Sigmoid colon (tissue), 7 donors: ENCODE data around the gene SRRM2. TPM values are rescaled to one million over a fixed set of nuclear protein-coding genes. Genes with fewer than 3 reads are reported as not detected.

Source experiments
- DNase-seq: peaks from one replicate; pipeline ENCODE4 v3.0.0-alpha.2; 2019
- H3K27ac ChIP-seq, 4 donors: fragments of 200-600 bp; sonication (generic); one replicate each; pipeline ENCODE4 v1.5.1; 2016 to 2019; ENCODE audit warnings: mild to moderate bottlenecking in 1 of 4
- H3K27me3 ChIP-seq, 3 donors: fragments of 200-600 bp; sonication (generic); one replicate each; pipeline ENCODE4 v1.5.1; 2019; ENCODE audit warnings: mild to moderate bottlenecking in 1 of 3
- H3K36me3 ChIP-seq, 4 donors: fragments of 200-600 bp; sonication (generic); one replicate each; pipeline ENCODE4 v1.5.1; 2016 to 2019
- H3K4me1 ChIP-seq, 4 donors: fragments of 200-600 bp; sonication (generic); one replicate each; pipeline ENCODE4 v1.5.1; 2017 to 2019
- H3K4me3 ChIP-seq, 4 donors: fragments of 200-600 bp; sonication (generic); one replicate each; pipeline ENCODE4 v1.5.1; 2017 to 2019; ENCODE audit warnings: mild to moderate bottlenecking in 2 of 4, moderate library complexity in 1 of 4
- H3K9me3 ChIP-seq, 4 donors: fragments of 200-600 bp in 3 of 4; sonication (generic) in 3 of 4; one replicate each; pipeline versions ENCODE4 v1.5.1 to v1.6.1; 2013 to 2019
- EP300 ChIP-seq, 4 donors: sonication (generic); formaldehyde crosslinking; IDR thresholded peaks; one replicate each; pipeline ENCODE4 v1.6.1; 2017; ENCODE audit warnings: antibody characterized with exemption in 4 of 4
- POLR2A ChIP-seq, 2 donors: fragments of 450-650 bp; IDR thresholded peaks; one replicate each; pipeline ENCODE4 v1.6.1; 2016; ENCODE audit warnings: antibody characterized with exemption in 2 of 2, mild to moderate bottlenecking in 2 of 2, moderate library complexity in 2 of 2
- POLR2AphosphoS5 ChIP-seq, 4 donors: sonication (generic); formaldehyde crosslinking; IDR thresholded peaks; one replicate each; pipeline ENCODE4 v1.6.1; 2017; ENCODE audit warnings: antibody characterized with exemption in 4 of 4
- WGBS, 2 donors: extraction: QIAGEN DNeasy Blood & Tissue Kit; methylation state at CpG; one replicate each; pipeline ENCODE4 v1.1.7; 2013; 5-methylcytosine and 5-hydroxymethylcytosine counted together
- intact Hi-C: fragments of 100-400 bp; cut with DNase I; formaldehyde crosslinking; loops from one replicate; pipeline ENCODE4 v1.15.1; 2023
- polyA plus RNA-seq, 3 donors: library from polyadenylated mRNA; stranded (reverse); fragments of 200-250 nt; gene quantifications; one replicate each; pipeline ENCODE4 v1.2.3, GENCODE V29; 2013
- total RNA-seq, 4 donors: library from RNA; depleted of rRNA; stranded (reverse); fragments of >200 nt; gene quantifications; one replicate each; pipeline ENCODE4 v1.1.0, GENCODE V29; 2016
- TF ChIP-seq, protein P1 (sequence below), 4 experiments: fragments of 450-650 bp in 3 of 4; fragments of 200-600 bp in 1 of 4; IDR thresholded peaks; one replicate each; pipeline ENCODE4 v1.5.1; 2016 to 2019; ENCODE audit warnings: antibody characterized with exemption in 4 of 4, mild to moderate bottlenecking in 3 of 4, moderate library complexity in 2 of 4
- donor health status: healthy with polysubstance abuse.
- donor health status: Bipolar disorder and iron deficiency.
- donor health status: healthy.

Gene SRRM2
- total and polyA plus RNA-seq, 7 donors: 66.1 to 826 (median 198) TPM

DNA sequence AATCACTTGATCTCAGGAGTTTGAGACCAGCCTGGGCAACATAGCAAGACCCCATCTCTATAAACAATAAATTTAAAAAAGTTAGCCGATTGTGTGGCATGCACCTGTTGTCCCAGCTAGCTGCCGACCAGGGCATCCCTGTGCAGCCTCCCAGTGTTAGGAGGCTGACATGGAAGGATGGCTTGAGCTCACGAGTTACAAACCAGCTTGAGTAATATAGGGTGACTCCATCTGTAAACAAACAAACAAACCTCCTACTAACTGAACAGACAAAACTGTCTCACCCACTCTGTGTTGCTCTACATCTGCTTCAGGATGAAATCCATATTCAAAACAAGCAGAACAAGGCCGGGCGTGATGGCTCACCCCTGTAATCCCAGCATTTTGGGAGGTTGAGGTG, 25.5 kb upstream of the SRRM2 start:
- intact Hi-C loops: no loop called here
- WGBS, 2 donors: 82 to 88% methylated on average over 5 of the region's 5 CpGs

GRCh38 chr16:2728034-2728433, 24.4 kb upstream of the SRRM2 start:
- Histone ChIP-seq H3K27ac (no peak overlapping the region), H3K9me3 (no peaks in the 10 kb centered on the region), H3K27me3 (peaks cover 0 to 10% (median 0%) of the 10 kb centered on the region in 3 donors), H3K4me1 (no peaks in the 10 kb centered on the region), H3K4me3 (no peak overlapping the region), H3K36me3 (no peaks in the 10 kb centered on the region)
- 82 to 87% methylated on average over 7 of the region's 7 CpGs for WGBS, 2 donors
- no peak for DNase-seq
- intact Hi-C loops: no loop called here
- TF ChIP-seq POLR2AphosphoS5 (IDR thresholded peaks at IDR 0.05) (no peak), POLR2A (IDR thresholded peaks at IDR 0.05) (no peak), EP300 (IDR thresholded peaks at IDR 0.05) (no peak)
- TF ChIP-seq, protein P1, sequence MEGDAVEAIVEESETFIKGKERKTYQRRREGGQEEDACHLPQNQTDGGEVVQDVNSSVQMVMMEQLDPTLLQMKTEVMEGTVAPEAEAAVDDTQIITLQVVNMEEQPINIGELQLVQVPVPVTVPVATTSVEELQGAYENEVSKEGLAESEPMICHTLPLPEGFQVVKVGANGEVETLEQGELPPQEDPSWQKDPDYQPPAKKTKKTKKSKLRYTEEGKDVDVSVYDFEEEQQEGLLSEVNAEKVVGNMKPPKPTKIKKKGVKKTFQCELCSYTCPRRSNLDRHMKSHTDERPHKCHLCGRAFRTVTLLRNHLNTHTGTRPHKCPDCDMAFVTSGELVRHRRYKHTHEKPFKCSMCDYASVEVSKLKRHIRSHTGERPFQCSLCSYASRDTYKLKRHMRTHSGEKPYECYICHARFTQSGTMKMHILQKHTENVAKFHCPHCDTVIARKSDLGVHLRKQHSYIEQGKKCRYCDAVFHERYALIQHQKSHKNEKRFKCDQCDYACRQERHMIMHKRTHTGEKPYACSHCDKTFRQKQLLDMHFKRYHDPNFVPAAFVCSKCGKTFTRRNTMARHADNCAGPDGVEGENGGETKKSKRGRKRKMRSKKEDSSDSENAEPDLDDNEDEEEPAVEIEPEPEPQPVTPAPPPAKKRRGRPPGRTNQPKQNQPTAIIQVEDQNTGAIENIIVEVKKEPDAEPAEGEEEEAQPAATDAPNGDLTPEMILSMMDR (IDR thresholded peaks at IDR 0.05): no peak

More for the DNA sequence above, 25.5 kb upstream of the SRRM2 start:
- H3K4me3 ChIP-seq: no peak overlapping the region
- DNase-seq: no peak
- H3K36me3 ChIP-seq: no peaks in the 10 kb centered on the region
- peaks cover 0 to 10% (median 0%) of the 10 kb centered on the region in 3 donors for H3K27me3 ChIP-seq
- no peaks in the 10 kb centered on the region for H3K4me1 ChIP-seq
- H3K9me3 ChIP-seq: no peaks in the 10 kb centered on the region
- TF ChIP-seq, protein P1 (IDR thresholded peaks at IDR 0.05): no peak
- no peak for TF ChIP-seq EP300 (IDR thresholded peaks at IDR 0.05)
- no peak for TF ChIP-seq POLR2A (IDR thresholded peaks at IDR 0.05)
- no peak for TF ChIP-seq POLR2AphosphoS5 (IDR thresholded peaks at IDR 0.05)
- H3K27ac ChIP-seq: no peak overlapping the region

DNA sequence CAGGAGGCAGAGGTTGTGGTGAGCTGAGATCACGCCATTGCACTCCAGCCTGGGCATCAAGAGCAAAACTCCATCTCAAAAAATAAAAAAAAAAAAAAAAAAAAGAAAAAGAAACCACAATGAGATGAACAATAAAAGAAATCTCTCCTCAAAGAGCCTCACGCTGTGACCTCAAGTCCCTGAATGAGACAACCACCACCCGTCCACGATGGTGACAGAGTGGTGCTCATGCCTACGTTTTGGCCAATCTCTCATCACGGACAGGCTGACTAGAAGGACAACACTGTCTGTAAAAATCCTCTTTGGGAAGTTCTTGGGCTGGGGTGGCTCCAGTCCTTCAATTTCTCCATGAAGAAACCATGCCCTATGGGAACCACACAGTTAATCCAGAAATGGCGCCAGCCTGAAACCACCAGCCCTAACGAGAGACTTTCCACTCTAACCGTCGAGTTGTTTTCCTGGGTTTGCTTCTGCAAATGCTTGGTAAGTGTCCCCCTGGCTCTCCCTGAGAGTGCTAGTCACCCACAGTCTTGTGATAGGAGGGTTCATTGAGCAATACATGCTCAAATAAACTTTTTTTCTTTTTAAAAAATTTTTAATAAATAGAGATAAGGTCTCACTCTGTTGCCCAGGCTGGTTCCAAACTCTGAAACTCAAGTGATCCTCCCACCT, 17.5 kb upstream of the SRRM2 start:
- Histone ChIP-seq H3K4me3 (no peak overlapping the region), H3K36me3 (no peaks in the 10 kb centered on the region), H3K9me3 (no peaks in the 10 kb centered on the region), H3K27ac (no peak overlapping the region), H3K27me3 (peaks cover 0 to 27% (median 27%) of the 10 kb centered on the region in 3 donors), H3K4me1 (no peaks in the 10 kb centered on the region)
- DNase-seq: no peak
- TF ChIP-seq, protein P1 (IDR thresholded peaks at IDR 0.05): no peak
- TF ChIP-seq EP300 (IDR thresholded peaks at IDR 0.05) (no peak), POLR2A (IDR thresholded peaks at IDR 0.05) (no peak), POLR2AphosphoS5 (IDR thresholded peaks at IDR 0.05) (no peak)
- WGBS, 2 donors: 77 to 84% methylated on average over 10 of the region's 10 CpGs
- intact Hi-C loops: no loop called here

- WGBS, 2 donors: 93% methylated on average over 11 of the region's 11 CpGs
- no peaks in the 10 kb centered on the region for H3K4me1 ChIP-seq
- H3K4me3 ChIP-seq: no peak overlapping the region
- no peaks in the 10 kb centered on the region for H3K36me3 ChIP-seq
- DNase-seq: no peak
- peaks cover 0 to 30% (median 27%) of the 10 kb centered on the region in 3 donors for H3K27me3 ChIP-seq
- TF ChIP-seq POLR2A (IDR thresholded peaks at IDR 0.05) (no peak), EP300 (IDR thresholded peaks at IDR 0.05) (no peak), POLR2AphosphoS5 (IDR thresholded peaks at IDR 0.05) (no peak)
- TF ChIP-seq, protein P1 (IDR thresholded peaks at IDR 0.05): no peak
- H3K9me3 ChIP-seq: no peaks in the 10 kb centered on the region
- H3K27ac ChIP-seq: no peak overlapping the region
- intact Hi-C loops: no loop called here
These were observed 15.8 kb upstream of the SRRM2 start for GRCh38 chr16:2736476-2737237.
